ENCODE data around the gene NDST4.

GRCh38 chr4:115159141-115159540, 45.7 kb upstream of the NDST4 start:
- TF ChIP-seq POLR2AphosphoS5 (IDR thresholded peaks at IDR 0.05) (no peak), POLR2A (IDR thresholded peaks at IDR 0.05) (no peak), CTCF (IDR thresholded peaks at IDR 0.05) (no peak), EP300 (IDR thresholded peaks at IDR 0.05) (no peak)

Measured in stomach (tissue), 4 donors.